Measurements from ENCODE around the gene MLC1. TPM values are rescaled to one million over a fixed set of nuclear protein-coding genes. Genes with fewer than 3 reads are reported as not detected.
"Not testable (repeated sequence)": the region's sequence is repeated elsewhere in the genome, so short reads cannot be mapped to it uniquely, and the experiment has no call there.

The MLC1 gene
- total RNA-seq, 6 experiments from 2014 or later, result 0.60 to 0.68 TPM; not detected in 4

- no peak overlapping the region for H3K4me3 ChIP-seq
- DNase-seq (no peak), ATAC-seq (no peak)
- H3K27me3 ChIP-seq, result no peaks in the 10 kb centered on the region
- H3K27ac ChIP-seq, result no peak overlapping the region
- intact Hi-C loops (cut with DNase I), result no loop called here
- no peak for TF ChIP-seq POLR2A (IDR thresholded peaks at IDR 0.05)
- WGBS (ENCODE audit: insufficient coverage, low coverage, low lambda C conversion rate, missing lambda C conversion rate), result no CpG with 5 or more reads among the region's 12 CpGs
- H3K9me3 ChIP-seq, result no peaks in the 10 kb centered on the region
- no peaks in the 10 kb centered on the region for H3K4me1 ChIP-seq
- no peaks in the 10 kb centered on the region for H3K36me3 ChIP-seq
Observed at GRCh38 chr22:50087646-50088045, 2.4 kb upstream of the MLC1 start.

GRCh38 chr22:50086975-50087374 lies 1.7 kb upstream of the MLC1 start:
- H3K27me3 ChIP-seq; H3K36me3 ChIP-seq; intact Hi-C loops (cut with DNase I); H3K27ac ChIP-seq; ATAC-seq; DNase-seq; H3K4me1 ChIP-seq; H3K9me3 ChIP-seq; H3K4me3 ChIP-seq: not testable (repeated sequence)
- 74% methylated on average over 4 of the region's 4 CpGs for WGBS (ENCODE audit: insufficient coverage, low coverage, low lambda C conversion rate, missing lambda C conversion rate)

- TF ChIP-seq POLR2A (IDR thresholded peaks at IDR 0.05) (no peak), CTCF (IDR thresholded peaks at IDR 0.05) (no peak)
- intact Hi-C loops (cut with DNase I), result no loop called here
- DNase-seq (no peak), ATAC-seq (no peak)
- no peak overlapping the region for H3K4me3 ChIP-seq
- WGBS (ENCODE audit: insufficient coverage, low coverage, low lambda C conversion rate, missing lambda C conversion rate), result 43% methylated on average over 5 of the region's 5 CpGs
- H3K36me3 ChIP-seq, result no peaks in the 10 kb centered on the region
- H3K27ac ChIP-seq, result no peak overlapping the region
- H3K9me3 ChIP-seq, result no peaks in the 10 kb centered on the region
- H3K27me3 ChIP-seq, result no peaks in the 10 kb centered on the region
- no peaks in the 10 kb centered on the region for H3K4me1 ChIP-seq
Observed at GRCh38 chr22:50086526-50086925, 1.3 kb upstream of the MLC1 start.

- TF ChIP-seq POLR2A (IDR thresholded peaks at IDR 0.05) (no peak), CTCF (IDR thresholded peaks at IDR 0.05) (no peak)
- H3K27ac ChIP-seq, result no peak overlapping the region
- intact Hi-C loops (cut with DNase I), result no loop called here
- no peak overlapping the region for H3K4me3 ChIP-seq
- no peaks in the 10 kb centered on the region for H3K27me3 ChIP-seq
- no peaks in the 10 kb centered on the region for H3K9me3 ChIP-seq
- H3K36me3 ChIP-seq, result no peaks in the 10 kb centered on the region
- no peaks in the 10 kb centered on the region for H3K4me1 ChIP-seq
- WGBS (ENCODE audit: insufficient coverage, low coverage, low lambda C conversion rate, missing lambda C conversion rate), result 31% methylated on average over 2 of the region's 16 CpGs
- no peak for ATAC-seq
- no peak for DNase-seq
Observed at GRCh38 chr22:50084614-50085021, 608 bp downstream of the MLC1 start.

GRCh38 chr22:50084080-50084477 lies 1.1 kb downstream of the MLC1 start:
- intact Hi-C loops (cut with DNase I), result no loop called here
- WGBS (ENCODE audit: insufficient coverage, low coverage, low lambda C conversion rate, missing lambda C conversion rate), result 10% methylated on average over 2 of the region's 10 CpGs
- H3K4me3 ChIP-seq, result no peak overlapping the region
- H3K4me1 ChIP-seq, result no peaks in the 10 kb centered on the region
- H3K27ac ChIP-seq, result no peak overlapping the region
- ATAC-seq (no peak), DNase-seq (no peak)
- no peaks in the 10 kb centered on the region for H3K9me3 ChIP-seq
- TF ChIP-seq POLR2A (IDR thresholded peaks at IDR 0.05), result no peak
- TF ChIP-seq CTCF (IDR thresholded peaks at IDR 0.05), result no peak
- no peaks in the 10 kb centered on the region for H3K27me3 ChIP-seq
- no peaks in the 10 kb centered on the region for H3K36me3 ChIP-seq
